K562 (cell line): ENCODE measurements around the gene CAMK2D. TPM values are rescaled to one million over a fixed set of nuclear protein-coding genes. Genes with fewer than 3 reads are reported as not detected.

ENCODE experiments used
- ATAC-seq: fragments of 200-7000 bp; cut with Tn5 transposase; 3 replicates; pipeline ENCODE4 v1.9.1; 2020; ENCODE audit warnings: moderate library complexity
- BruUV-seq: library from RNA; stranded (reverse); fragments of 400-500 nt; replicated peaks from 2 replicates; lab custom pipeline; 2021; lab: Mats Ljungman, UMichigan
- CTCF ChIA-PET: fragments of 300-600 bp; formaldehyde crosslinking; extraction: SDS; loops from one replicate; lab custom pipeline; 2021; ENCODE audit warnings: low intra/inter-chr PET ratio; lab: Yijun Ruan, JAX
- POLR2A ChIA-PET: fragments of 300-600, 350-650 bp; sonication (Branson Sonifier 250); formaldehyde crosslinking; extraction: SDS; loops from one replicate; lab custom pipeline; 2021; ENCODE audit warnings: antibody characterized with exemption, inconsistent platforms; lab: Yijun Ruan, JAX
- DNase-seq, 4 experiments: peaks; one replicate each; pipeline versions ENCODE4 v3.0.0 to v3.0.0-alpha.2; 2011 to 2018; ENCODE audit warnings: low spot score in 3 of 4, mixed read lengths in 3 of 4; ENCODE audit errors: extremely low read depth in 1 of 4
- FAIRE-seq: peaks from 2 replicates; lab custom pipeline; 2011; peaks lifted over from hg19 to GRCh38; lab: Jason Lieb, UNC
- H2AFZ ChIP-seq: 2 replicates; pipeline ENCODE4 v1.6.0; 2011; ENCODE audit warnings: low read depth, low read length, control low read depth, inconsistent platforms
- H3K27ac ChIP-seq: fragments of 200-600 bp; 3 replicates; pipeline ENCODE4 v1.8.0; 2011; ENCODE audit warnings: low read depth, mild to moderate bottlenecking, control low read depth, inconsistent platforms, low read length, moderate library complexity, mixed read lengths; ENCODE audit errors: extremely low read depth
- H3K27me3 ChIP-seq, 2 experiments: fragments of 300-600 bp in 1 of 2; 2 replicates in 1 of 2; 3 replicates in 1 of 2; pipeline versions ENCODE4 v1.6.0 to v1.8.0; 2011; ENCODE audit warnings: inconsistent platforms in 2 of 2, low read length in 2 of 2, mild to moderate bottlenecking in 1 of 2, mixed read lengths in 1 of 2, moderate library complexity in 1 of 2; ENCODE audit not compliant: control insufficient read depth in 2 of 2, insufficient read depth in 2 of 2
- H3K36me3 ChIP-seq: fragments of 300-600 bp; 3 replicates; pipeline ENCODE4 v1.8.0; 2011; ENCODE audit warnings: mild to moderate bottlenecking, low read length, inconsistent platforms; ENCODE audit not compliant: control insufficient read depth, insufficient read depth
- H3K4me1 ChIP-seq, 2 experiments: fragments of 200-600 bp in 1 of 2; replicated peaks in 1 of 2; 2 replicates in 1 of 2; 3 replicates in 1 of 2; pipeline versions ENCODE4 v1.5.1 to v1.8.0; 2011; ENCODE audit warnings: inconsistent platforms in 2 of 2, low read length in 2 of 2, mild to moderate bottlenecking in 1 of 2, mixed read lengths in 1 of 2, moderate library complexity in 1 of 2; ENCODE audit not compliant: control insufficient read depth in 2 of 2, insufficient read depth in 2 of 2
- H3K4me2 ChIP-seq: 2 replicates; pipeline ENCODE4 v1.6.1; 2011; ENCODE audit warnings: low read length, control low read depth, inconsistent platforms, mixed read lengths; ENCODE audit not compliant: insufficient read depth
- H3K4me3 ChIP-seq: fragments of 200-600 bp; sonication (generic), shearing (Covaris generic); 2 replicates; pipeline ENCODE4 v1.5.1; 2016; ENCODE audit warnings: control low read depth, inconsistent platforms
- H3K79me2 ChIP-seq: fragments of 200-600 bp; 3 replicates; pipeline ENCODE4 v1.8.0; 2011; ENCODE audit warnings: low read length, inconsistent platforms; ENCODE audit not compliant: control insufficient read depth, insufficient read depth
- H3K9ac ChIP-seq, 2 experiments: 2 replicates each; pipeline versions ENCODE4 v1.6.0 to v1.6.1; 2011; ENCODE audit warnings: low read depth in 2 of 2, low read length in 2 of 2, control low read depth in 1 of 2, inconsistent platforms in 1 of 2, mild to moderate bottlenecking in 1 of 2, mixed read lengths in 1 of 2; ENCODE audit not compliant: insufficient read depth in 1 of 2
- H3K9me1 ChIP-seq: one replicate; pipeline ENCODE4 v1.6.0; 2011; ENCODE audit warnings: inconsistent platforms, mild to moderate bottlenecking, low read length, moderate library complexity; ENCODE audit not compliant: control insufficient read depth, insufficient read depth
- H3K9me3 ChIP-seq: replicated peaks from 2 replicates; pipeline ENCODE4 v1.5.1; 2011; ENCODE audit warnings: low read depth, low read length, inconsistent platforms; ENCODE audit not compliant: control insufficient read depth, insufficient read depth
- H4K20me1 ChIP-seq: replicated peaks from 2 replicates; pipeline ENCODE4 v1.6.1; 2011; ENCODE audit warnings: low read length, inconsistent platforms, mixed read lengths; ENCODE audit not compliant: control insufficient read depth, insufficient read depth
- ARNT ChIP-seq, 2 experiments: fragments of 450-650 bp; IDR thresholded peaks; 2 replicates each; pipeline ENCODE4 v1.6.1; 2016; ENCODE audit warnings: mild to moderate bottlenecking in 1 of 2
- CBX8 ChIP-seq: fragments of 200-600 bp; sonication (generic); IDR thresholded peaks from 2 replicates; pipeline ENCODE4 v1.6.1; 2012; ENCODE audit warnings: borderline replicate concordance, mixed run types, low read depth, mild to moderate bottlenecking, moderate library complexity, mixed read lengths, low read length, control low read depth, inconsistent platforms; ENCODE audit not compliant: poor library complexity, severe bottlenecking; ENCODE audit errors: extremely low read depth
- KAT7 ChIP-seq: sonication (generic); formaldehyde crosslinking; IDR thresholded peaks from 2 replicates; pipeline ENCODE4 v1.8.0; 2022; ENCODE audit warnings: missing genetic modification reagents, mild to moderate bottlenecking, borderline replicate concordance
- KDM5B ChIP-seq: fragments of 200-600 bp; sonication (generic); IDR thresholded peaks from 2 replicates; pipeline ENCODE4 v1.6.1; 2012; ENCODE audit warnings: low read depth, mild to moderate bottlenecking, moderate library complexity, low read length, control low read depth, inconsistent platforms; ENCODE audit not compliant: insufficient replicate concordance
- NUFIP1 ChIP-seq: fragments of 450-650 bp; IDR thresholded peaks from 2 replicates; pipeline ENCODE4 v1.6.1; 2018; ENCODE audit not compliant: partially characterized antibody
- PHTF2 ChIP-seq: fragments of 250-450 bp; sonication (Bioruptor Pico); IDR thresholded peaks from 2 replicates; pipeline ENCODE4 v1.5.0; 2021; ENCODE audit warnings: mild to moderate bottlenecking
- RUNX1 ChIP-seq: sonication (generic); IDR thresholded peaks from 2 replicates; pipeline ENCODE4 v1.6.1; 2016; ENCODE audit warnings: antibody characterized with exemption, low read depth
- SOX6 ChIP-seq: fragments of 450-650 bp; IDR thresholded peaks from 2 replicates; pipeline ENCODE4 v1.6.1; 2014; ENCODE audit warnings: mild to moderate bottlenecking
- YBX1 ChIP-seq: fragments of 450-650 bp; IDR thresholded peaks from 2 replicates; pipeline ENCODE4 v1.7.1; 2016; ENCODE audit warnings: mild to moderate bottlenecking
- ZKSCAN3 ChIP-seq: fragments of 250-450 bp; sonication (Bioruptor Pico); IDR thresholded peaks from 2 replicates; pipeline ENCODE4 v1.4.0; 2020
- ZNF778 ChIP-seq: fragments of 450-650 bp; formaldehyde crosslinking; IDR thresholded peaks from 2 replicates; pipeline ENCODE4 v1.4.0; 2020; ENCODE audit warnings: mild to moderate bottlenecking, moderate library complexity
- WGBS: fragments of 100-300 bp; shearing (Covaris generic); methylation state at CpG from one replicate; pipeline ENCODE4 v1.1.6; 2016; ENCODE audit warnings: low coverage, mixed read lengths; ENCODE audit not compliant: insufficient coverage; ENCODE audit errors: missing lambda C conversion rate; 5-methylcytosine and 5-hydroxymethylcytosine counted together
- in situ Hi-C: fragments of 300-500 bp; cut with MboI; formaldehyde crosslinking; loops from 4 replicates; pipeline ENCODE4 v1.15.0; 2018; ENCODE audit warnings: inconsistent platforms, mixed read lengths
- intact Hi-C: fragments of 100-400 bp; cut with micrococcal nuclease; formaldehyde crosslinking; loops from 2 replicates; pipeline ENCODE4 v1.14.2; 2022
- polyA plus RNA-seq, 8 experiments: library from polyadenylated mRNA; depleted of rRNA in 4 of 8; stranded (reverse) in 5 of 8; unstranded in 3 of 8; fragments of >200 nt; fragmentation: Nextera tagmentation in 2 of 8; fragmentation: Illumina TruSeq in 1 of 8; extraction: Ambion mirVana in 2 of 8; extraction: Trizol in 1 of 8; gene quantifications; 2 replicates each; pipeline versions ENCODE4 v1.2.1 to v1.2.3, GENCODE V29; 2011 to 2014; ENCODE audit warnings: inconsistent platforms in 1 of 8, missing spikeins in 1 of 8
- total RNA-seq, 7 experiments: library from RNA; depleted of rRNA in 6 of 7; stranded (reverse); fragments of >200 nt in 6 of 7; fragmentation: Illumina TruSeq in 2 of 7; extraction: Trizol in 2 of 7; gene quantifications; 2 replicates each; pipeline versions ENCODE4 v1.2.1 to v1.2.3, GENCODE V29; 2011 to 2021; ENCODE audit warnings: low replicate concordance in 1 of 7
- TF ChIP-seq, protein P1 (sequence below), 2 experiments: fragments of 150-350 bp in 1 of 2; IDR thresholded peaks; 2 replicates each; pipeline ENCODE4 v1.6.1; 2012 to 2016; ENCODE audit warnings: low read depth in 2 of 2, low read length in 2 of 2, mild to moderate bottlenecking in 1 of 2, moderate library complexity in 1 of 2

The CAMK2D gene
- total and polyA plus RNA-seq, 9 of the 15 experiments (the other 6 are each of a cell fraction or from before 2014, with no cell fraction given) = 0.01 to 0.33 (median 0.04) TPM; not detected in 2

DNA sequence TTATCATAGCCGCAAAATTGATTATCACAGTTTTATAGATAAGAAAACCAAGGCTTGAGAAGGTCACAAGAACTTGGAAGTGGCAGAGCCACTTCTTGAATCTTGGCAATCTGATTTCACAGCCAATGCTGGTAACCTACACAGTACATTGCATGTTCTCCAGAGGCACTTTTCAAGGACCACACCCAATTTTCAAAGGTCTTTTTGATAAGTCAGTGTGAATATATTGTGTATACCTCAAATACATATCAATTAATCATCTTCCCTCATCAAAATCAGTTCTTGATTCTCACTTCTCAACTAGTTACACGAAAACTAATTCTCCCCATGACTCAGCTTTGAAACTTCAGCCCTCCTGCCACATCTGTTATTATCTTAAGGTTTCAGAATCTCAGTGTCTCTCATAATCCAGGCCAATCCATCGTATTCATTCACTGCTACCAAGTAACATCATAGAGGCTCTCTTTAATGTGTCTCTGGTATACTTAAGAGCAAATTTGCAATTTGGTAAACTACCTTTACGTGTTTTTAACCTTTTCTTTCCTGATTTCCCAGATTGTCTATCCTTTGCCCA lies 16.8 kb downstream of the CAMK2D start:
- BruUV-seq = no TSS peak
- ChIA-PET POLR2A (no interaction called here), CTCF (no interaction called here)
- no peak for FAIRE-seq
- intact Hi-C loops = no loop called here
- 5% methylated on average over 4 of the region's 4 CpGs for WGBS
- no peak overlapping the region for H3K4me2 ChIP-seq
- no peaks in the 10 kb centered on the region for H3K27me3 ChIP-seq
- in situ Hi-C loops = no loop called here
- H2AFZ ChIP-seq = no peak overlapping the region
- no peak for ATAC-seq
- H3K36me3 ChIP-seq = no peaks in the 10 kb centered on the region
- H3K4me3 ChIP-seq = no peak overlapping the region
- no peaks in the 10 kb centered on the region for H3K9me1 ChIP-seq
- no peak for TF ChIP-seq CBX8
- no peak for TF ChIP-seq PHTF2 (CRISPR knock-in tag)
- no peak for TF ChIP-seq ARNT (IDR thresholded peaks at IDR 0.05)
- no peaks in the 10 kb centered on the region for H3K79me2 ChIP-seq
- no peaks in the 10 kb centered on the region for H4K20me1 ChIP-seq
- H3K9me3 ChIP-seq = no peaks in the 10 kb centered on the region
- H3K9ac ChIP-seq = no peak overlapping the region
- H3K4me1 ChIP-seq = no peaks in the 10 kb centered on the region
- H3K27ac ChIP-seq = no peak overlapping the region
- DNase-seq = no peak

DNA sequence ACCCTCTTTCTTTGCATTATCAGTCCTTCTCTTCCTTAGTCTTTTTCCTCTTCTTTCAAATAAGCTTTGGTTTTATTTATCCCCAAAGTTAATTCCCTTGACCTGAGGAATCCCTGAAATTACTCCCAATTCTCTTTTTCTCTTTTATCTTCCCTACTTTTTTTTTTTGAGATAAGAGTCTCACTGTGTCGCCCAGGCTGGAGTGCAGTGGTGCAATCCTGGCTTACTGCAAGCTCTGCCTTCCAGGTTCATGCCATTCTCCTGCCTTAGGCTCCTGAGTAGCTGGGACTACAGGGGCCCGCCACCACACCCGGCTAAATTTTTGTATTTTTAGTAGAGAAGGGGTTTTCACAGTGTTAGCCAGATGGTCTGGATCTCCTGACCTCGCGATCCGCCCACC lies 17.8 kb downstream of the CAMK2D start:
- Histone ChIP-seq H3K4me1 (no peaks in the 10 kb centered on the region), H3K9ac (no peak overlapping the region), H4K20me1 (no peaks in the 10 kb centered on the region), H3K9me1 (no peaks in the 10 kb centered on the region), H3K4me2 (no peak overlapping the region), H3K27me3 (no peaks in the 10 kb centered on the region), H3K79me2 (no peaks in the 10 kb centered on the region), H2AFZ (no peak overlapping the region), H3K4me3 (no peak overlapping the region), H3K36me3 (no peaks in the 10 kb centered on the region), H3K9me3 (no peaks in the 10 kb centered on the region), H3K27ac (no peak overlapping the region)
- WGBS = 0% methylated on average over 5 of the region's 6 CpGs
- no TSS peak for BruUV-seq
- DNase-seq (no peak), FAIRE-seq (no peak), ATAC-seq (no peak)
- ChIA-PET CTCF (no interaction called here), POLR2A (no interaction called here)
- in situ Hi-C loops = no loop called here
- intact Hi-C loops = no loop called here
- TF ChIP-seq RUNX1 = no peak
- TF ChIP-seq KAT7 = no peak
- TF ChIP-seq NUFIP1 = no peak
- TF ChIP-seq ZKSCAN3 (CRISPR knock-in tag) = no peak
- TF ChIP-seq, protein P1, sequence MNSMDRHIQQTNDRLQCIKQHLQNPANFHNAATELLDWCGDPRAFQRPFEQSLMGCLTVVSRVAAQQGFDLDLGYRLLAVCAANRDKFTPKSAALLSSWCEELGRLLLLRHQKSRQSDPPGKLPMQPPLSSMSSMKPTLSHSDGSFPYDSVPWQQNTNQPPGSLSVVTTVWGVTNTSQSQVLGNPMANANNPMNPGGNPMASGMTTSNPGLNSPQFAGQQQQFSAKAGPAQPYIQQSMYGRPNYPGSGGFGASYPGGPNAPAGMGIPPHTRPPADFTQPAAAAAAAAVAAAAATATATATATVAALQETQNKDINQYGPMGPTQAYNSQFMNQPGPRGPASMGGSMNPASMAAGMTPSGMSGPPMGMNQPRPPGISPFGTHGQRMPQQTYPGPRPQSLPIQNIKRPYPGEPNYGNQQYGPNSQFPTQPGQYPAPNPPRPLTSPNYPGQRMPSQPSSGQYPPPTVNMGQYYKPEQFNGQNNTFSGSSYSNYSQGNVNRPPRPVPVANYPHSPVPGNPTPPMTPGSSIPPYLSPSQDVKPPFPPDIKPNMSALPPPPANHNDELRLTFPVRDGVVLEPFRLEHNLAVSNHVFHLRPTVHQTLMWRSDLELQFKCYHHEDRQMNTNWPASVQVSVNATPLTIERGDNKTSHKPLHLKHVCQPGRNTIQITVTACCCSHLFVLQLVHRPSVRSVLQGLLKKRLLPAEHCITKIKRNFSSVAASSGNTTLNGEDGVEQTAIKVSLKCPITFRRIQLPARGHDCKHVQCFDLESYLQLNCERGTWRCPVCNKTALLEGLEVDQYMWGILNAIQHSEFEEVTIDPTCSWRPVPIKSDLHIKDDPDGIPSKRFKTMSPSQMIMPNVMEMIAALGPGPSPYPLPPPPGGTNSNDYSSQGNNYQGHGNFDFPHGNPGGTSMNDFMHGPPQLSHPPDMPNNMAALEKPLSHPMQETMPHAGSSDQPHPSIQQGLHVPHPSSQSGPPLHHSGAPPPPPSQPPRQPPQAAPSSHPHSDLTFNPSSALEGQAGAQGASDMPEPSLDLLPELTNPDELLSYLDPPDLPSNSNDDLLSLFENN (IDR thresholded peaks at IDR 0.05; ENCODE audit: low read depth in 2 of 2, low read length in 2 of 2) = no peak
- TF ChIP-seq ZNF778 = no peak
- TF ChIP-seq KDM5B = no peak
- no peak for TF ChIP-seq YBX1
- TF ChIP-seq SOX6 = no peak
